Fibroblast of gingiva (primary cell): ENCODE measurements around the gene CUX1.
"Not testable (repeated sequence)": the region's sequence is repeated elsewhere in the genome, so short reads cannot be mapped to it uniquely, and the experiment has no call there.

Source experiments
- DNase-seq: peaks from one replicate; pipeline ENCODE4 v3.0.0-alpha.2; 2011; ENCODE audit warnings: low read depth

The CUX1 gene

GRCh38 chr7:101792682-101793071 lies 24.7 kb upstream of the CUX1 start:
- DNase-seq: not testable (repeated sequence)

GRCh38 chr7:101795461-101795860 lies 22.0 kb upstream of the CUX1 start:
- no peak for DNase-seq

- DNase-seq: not testable (repeated sequence)
These were observed 19.3 kb upstream of the CUX1 start for GRCh38 chr7:101798173-101798572.

- DNase-seq: no peak
These were observed 14.0 kb upstream of the CUX1 start for GRCh38 chr7:101803203-101804087.

GRCh38 chr7:101804088-101804963 lies 13.1 kb upstream of the CUX1 start:
- DNase-seq: no peak

GRCh38 chr7:101804967-101805366 lies 12.5 kb upstream of the CUX1 start:
- no peak for DNase-seq

- no peak for DNase-seq
These were observed 4.8 kb upstream of the CUX1 start for GRCh38 chr7:101812595-101812994.

GRCh38 chr7:101813402-101814019 lies 3.9 kb upstream of the CUX1 start:
- no peak for DNase-seq

GRCh38 chr7:101814081-101814990 lies 3.1 kb upstream of the CUX1 start:
- peak; percentile 24 for DNase-seq

- DNase-seq: no peak
These were observed 2.2 kb upstream of the CUX1 start for GRCh38 chr7:101814991-101815825.

GRCh38 chr7:101815826-101816594 lies 1.4 kb upstream of the CUX1 start:
- peak; percentile 78 for DNase-seq

GRCh38 chr7:101816595-101817470 lies 593 bp upstream of the CUX1 start:
- peak; percentile 35 for DNase-seq

- no peak for DNase-seq
These were observed 1.1 kb downstream of the CUX1 start for GRCh38 chr7:101818287-101819071.

- no peak for DNase-seq
These were observed 1.8 kb downstream of the CUX1 start for GRCh38 chr7:101819183-101819582.

GRCh38 chr7:101819913-101820522 lies 2.6 kb downstream of the CUX1 start:
- DNase-seq: no peak

GRCh38 chr7:101820703-101821102 lies 3.3 kb downstream of the CUX1 start:
- peak; percentile 56 for DNase-seq

GRCh38 chr7:101822632-101823031 lies 5.2 kb downstream of the CUX1 start:
- DNase-seq: not testable (repeated sequence)
